ENCODE data around the gene SUPT20HL1.

DNA sequence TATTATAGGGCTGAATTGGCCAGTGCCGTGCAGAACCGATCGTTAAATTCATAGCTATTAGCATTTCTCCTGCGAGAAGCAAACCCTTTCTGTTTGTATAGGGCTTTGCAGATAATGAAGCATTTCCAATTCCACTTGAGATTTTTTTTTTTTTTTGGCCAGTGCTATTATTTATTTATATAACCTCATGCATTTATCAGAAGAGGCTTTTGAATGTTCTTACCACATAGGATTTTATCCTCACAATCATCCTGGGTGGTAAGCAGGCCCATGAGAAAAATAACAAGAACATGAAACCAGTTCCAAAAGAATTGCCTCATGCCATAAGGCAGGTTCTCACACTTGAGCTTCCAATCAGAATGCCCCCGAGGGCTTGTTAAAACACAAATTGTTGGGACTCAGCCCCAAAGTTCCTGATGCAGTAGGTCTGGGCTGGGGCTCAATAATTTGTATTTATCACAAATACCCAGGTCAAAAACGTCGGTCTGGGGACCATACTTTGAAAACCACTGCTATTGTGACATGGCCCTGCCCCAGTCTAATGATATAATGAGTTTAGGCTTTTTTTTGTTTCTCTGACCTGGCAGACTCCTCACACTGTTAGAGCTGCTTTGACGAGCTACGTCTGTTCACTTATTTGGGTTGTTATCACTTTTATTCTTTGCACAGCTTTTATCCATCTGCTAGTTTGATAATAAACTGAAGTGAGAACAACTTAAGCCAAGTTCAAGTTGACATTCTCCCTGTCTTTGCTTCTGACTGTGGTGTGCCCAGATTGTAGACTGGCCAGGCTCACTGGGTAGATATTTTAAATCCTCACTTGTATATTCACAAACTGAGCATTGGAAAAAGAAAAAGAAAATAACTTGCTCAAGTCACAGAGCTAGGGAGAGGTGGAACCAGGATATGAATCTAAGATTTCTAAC lies 20.1 kb downstream of the SUPT20HL1 start:
- TF ChIP-seq CTCF (IDR thresholded peaks at IDR 0.05) (no peak), POLR2A (IDR thresholded peaks at IDR 0.05) (no peak)

All from testis (tissue), 2 donors.